Keratinocyte (primary cell): ENCODE data around the gene SIVA1. TPM values are rescaled to one million over a fixed set of nuclear protein-coding genes. Genes with fewer than 3 reads are reported as not detected.

Experiments
- DNase-seq: peaks from one replicate; pipeline ENCODE4 v3.0.0-alpha.2; 2011; ENCODE audit warnings: low read depth, missing footprints, low spot score
- FAIRE-seq: peaks from 2 replicates; lab custom pipeline; 2011; peaks lifted over from hg19 to GRCh38; lab: Jason Lieb, UNC
- H2AFZ ChIP-seq: 2 replicates; pipeline ENCODE4 v1.6.0; 2012; ENCODE audit warnings: low read length, control low read depth, inconsistent platforms; ENCODE audit not compliant: control insufficient read depth
- H3K27ac ChIP-seq: 2 replicates; pipeline ENCODE4 v1.5.1; 2011; ENCODE audit warnings: low read length; ENCODE audit not compliant: control insufficient read depth, insufficient read depth
- H3K27me3 ChIP-seq: 3 replicates; pipeline ENCODE4 v1.6.0; 2011; ENCODE audit warnings: low read length; ENCODE audit not compliant: control insufficient read depth, insufficient read depth; ENCODE audit errors: extremely low read depth
- H3K36me3 ChIP-seq, 2 experiments: 2 replicates in 1 of 2; 3 replicates in 1 of 2; pipeline ENCODE4 v1.5.1; 2011; ENCODE audit warnings: low read length in 2 of 2, mild to moderate bottlenecking in 1 of 2; ENCODE audit not compliant: control insufficient read depth in 2 of 2, insufficient read depth in 2 of 2; ENCODE audit errors: extremely low read depth in 1 of 2
- H3K4me1 ChIP-seq: 3 replicates; pipeline ENCODE4 v1.5.1; 2011; ENCODE audit warnings: low read length; ENCODE audit not compliant: control insufficient read depth, insufficient read depth; ENCODE audit errors: extremely low read depth
- H3K4me2 ChIP-seq: 3 replicates; pipeline ENCODE4 v1.6.0; 2011; ENCODE audit warnings: low read depth, low read length; ENCODE audit not compliant: control insufficient read depth, insufficient read depth; ENCODE audit errors: extremely low read depth
- H3K4me3 ChIP-seq, 3 experiments: fragments of 200-600 bp in 1 of 3; sonication (generic) in 1 of 3; 2 replicates in 2 of 3; 3 replicates in 1 of 3; pipeline ENCODE4 v1.5.1; 2011 to 2016; ENCODE audit warnings: low read length in 3 of 3, mild to moderate bottlenecking in 3 of 3, control low read depth in 2 of 3, inconsistent platforms in 1 of 3, low read depth in 1 of 3, mixed read lengths in 1 of 3, mixed run types in 1 of 3, moderate library complexity in 1 of 3; ENCODE audit not compliant: control insufficient read depth in 2 of 3, insufficient read depth in 2 of 3; ENCODE audit errors: extremely low read depth in 1 of 3
- H3K79me2 ChIP-seq: 2 replicates; pipeline ENCODE4 v1.6.0; 2012; ENCODE audit warnings: low read length; ENCODE audit not compliant: control insufficient read depth, insufficient read depth
- H3K9ac ChIP-seq: 3 replicates; pipeline ENCODE4 v1.6.0; 2011; ENCODE audit warnings: low read length; ENCODE audit not compliant: control insufficient read depth, insufficient read depth; ENCODE audit errors: extremely low read depth
- H3K9me1 ChIP-seq: 3 replicates; pipeline ENCODE4 v1.6.0; 2011; ENCODE audit warnings: low read length; ENCODE audit not compliant: control insufficient read depth, insufficient read depth; ENCODE audit errors: extremely low read depth
- H3K9me3 ChIP-seq: 2 replicates; pipeline ENCODE4 v1.5.1; 2012; ENCODE audit warnings: low read depth, low read length; ENCODE audit not compliant: control insufficient read depth
- H4K20me1 ChIP-seq: 3 replicates; pipeline ENCODE4 v1.6.0; 2011; ENCODE audit warnings: low read length; ENCODE audit not compliant: control insufficient read depth, insufficient read depth; ENCODE audit errors: extremely low read depth
- EZH2 ChIP-seq: IDR thresholded peaks from one replicate; pipeline ENCODE4 v1.6.1; 2012; ENCODE audit warnings: inconsistent platforms, mild to moderate bottlenecking, low read length, moderate library complexity
- dilution Hi-C: fragments of 300-500 bp; cut with MboI; formaldehyde crosslinking; loops from one replicate; pipeline ENCODE4 v1.7.0; 2020; ENCODE audit warnings: low sequenced_read_pairs; ENCODE audit not compliant: extremely low pct_ligation_motif_present
- polyA plus RNA-seq, 5 experiments: library from polyadenylated mRNA; depleted of rRNA in 3 of 5; stranded (reverse) in 3 of 5; stranded (forward) in 1 of 5; unstranded in 1 of 5; fragments of >200 nt; gene quantifications; 1 replicate in 1 of 5; 2 replicates in 3 of 5; 3 replicates in 1 of 5; pipeline versions ENCODE4 v1.2.1 to v1.2.3, GENCODE V29; 2011 to 2012; ENCODE audit warnings: missing spikeins in 2 of 5, low read depth in 1 of 5, low replicate concordance in 1 of 5
- TF ChIP-seq, protein P1 (sequence below), 3 experiments: IDR thresholded peaks in 1 of 3; conservative IDR thresholded peaks in 1 of 3; optimal IDR thresholded peaks in 1 of 3; 2 replicates in 2 of 3; 3 replicates in 1 of 3; pipeline versions ENCODE3 to v1.5.1; 2011; ENCODE audit warnings: low read length in 3 of 3, mild to moderate bottlenecking in 3 of 3, moderate library complexity in 2 of 3, control low read depth in 1 of 3, inconsistent platforms in 1 of 3; ENCODE audit not compliant: insufficient read depth in 2 of 3; ENCODE audit errors: extremely low read depth in 1 of 3

SIVA1 gene
- polyA plus RNA-seq, 1 donor (not counting 4 experiments of a cell fraction or from before 2014, with no cell fraction given), result 35.3 TPM

DNA sequence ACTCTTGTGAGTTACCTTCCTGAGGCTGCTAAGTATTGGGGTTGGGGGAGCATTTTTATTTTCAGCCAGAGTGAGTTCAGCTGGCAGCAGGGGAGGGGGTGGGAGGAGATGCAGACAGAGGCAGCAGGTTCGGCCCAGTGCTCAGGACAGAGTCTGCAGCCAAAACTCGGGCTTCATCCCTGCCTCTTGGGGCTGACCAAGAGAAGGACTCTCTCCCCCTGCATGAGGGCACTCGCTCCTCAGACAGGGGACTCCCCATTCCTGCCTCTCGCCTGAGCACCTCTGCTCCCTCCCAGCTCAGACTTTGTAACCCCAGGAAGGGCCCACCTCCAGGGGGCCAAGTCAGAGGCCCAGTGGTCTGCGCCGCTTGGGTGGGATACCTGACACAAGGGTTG, 43.7 kb downstream of the SIVA1 start:
- H3K9ac ChIP-seq, result no peak overlapping the region
- no peak for TF ChIP-seq EZH2
- TF ChIP-seq, protein P1, sequence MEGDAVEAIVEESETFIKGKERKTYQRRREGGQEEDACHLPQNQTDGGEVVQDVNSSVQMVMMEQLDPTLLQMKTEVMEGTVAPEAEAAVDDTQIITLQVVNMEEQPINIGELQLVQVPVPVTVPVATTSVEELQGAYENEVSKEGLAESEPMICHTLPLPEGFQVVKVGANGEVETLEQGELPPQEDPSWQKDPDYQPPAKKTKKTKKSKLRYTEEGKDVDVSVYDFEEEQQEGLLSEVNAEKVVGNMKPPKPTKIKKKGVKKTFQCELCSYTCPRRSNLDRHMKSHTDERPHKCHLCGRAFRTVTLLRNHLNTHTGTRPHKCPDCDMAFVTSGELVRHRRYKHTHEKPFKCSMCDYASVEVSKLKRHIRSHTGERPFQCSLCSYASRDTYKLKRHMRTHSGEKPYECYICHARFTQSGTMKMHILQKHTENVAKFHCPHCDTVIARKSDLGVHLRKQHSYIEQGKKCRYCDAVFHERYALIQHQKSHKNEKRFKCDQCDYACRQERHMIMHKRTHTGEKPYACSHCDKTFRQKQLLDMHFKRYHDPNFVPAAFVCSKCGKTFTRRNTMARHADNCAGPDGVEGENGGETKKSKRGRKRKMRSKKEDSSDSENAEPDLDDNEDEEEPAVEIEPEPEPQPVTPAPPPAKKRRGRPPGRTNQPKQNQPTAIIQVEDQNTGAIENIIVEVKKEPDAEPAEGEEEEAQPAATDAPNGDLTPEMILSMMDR (optimal IDR thresholded peaks at IDR 0.05 in 1 of 3, IDR thresholded peaks at IDR 0.05 in 1 of 3, conservative IDR thresholded peaks at IDR 0.05 in 1 of 3; ENCODE audit: extremely low read depth in 1 of 3, insufficient read depth in 2 of 3, low read length in 3 of 3), result no peak
- peaks cover 2 to 6% of the 10 kb centered on the region in 2 experiments for H3K36me3 ChIP-seq
- H4K20me1 ChIP-seq, result peaks cover 12% of the 10 kb centered on the region
- no peak overlapping the region for H2AFZ ChIP-seq
- no peaks in the 10 kb centered on the region for H3K9me3 ChIP-seq
- H3K27me3 ChIP-seq, result peaks cover 13% of the 10 kb centered on the region
- H3K4me3 ChIP-seq, result no peak overlapping the region
- dilution Hi-C loops, result no loop called here
- H3K4me2 ChIP-seq, result no peak overlapping the region
- DNase-seq (no peak), FAIRE-seq (no peak)
- peaks cover 24% of the 10 kb centered on the region for H3K4me1 ChIP-seq
- peaks cover 10% of the 10 kb centered on the region for H3K9me1 ChIP-seq
- H3K27ac ChIP-seq, result no peak overlapping the region
- peaks cover 33% of the 10 kb centered on the region for H3K79me2 ChIP-seq

- no peaks in the 10 kb centered on the region for H3K36me3 ChIP-seq
- H3K4me2 ChIP-seq, result no peak overlapping the region
- no peak overlapping the region for H3K9ac ChIP-seq
- no peak for DNase-seq
- H3K9me3 ChIP-seq, result no peaks in the 10 kb centered on the region
- no peak overlapping the region for H2AFZ ChIP-seq
- TF ChIP-seq EZH2, result no peak
- TF ChIP-seq, protein P1 (optimal IDR thresholded peaks at IDR 0.05 in 1 of 3, IDR thresholded peaks at IDR 0.05 in 1 of 3, conservative IDR thresholded peaks at IDR 0.05 in 1 of 3; ENCODE audit: extremely low read depth in 1 of 3, insufficient read depth in 2 of 3, low read length in 3 of 3), result no peak
- H4K20me1 ChIP-seq, result peaks cover 10% of the 10 kb centered on the region
- no peak overlapping the region for H3K4me3 ChIP-seq
- H3K9me1 ChIP-seq, result peaks cover 10% of the 10 kb centered on the region
- no peak for FAIRE-seq
- dilution Hi-C loops, result no loop called here
- peaks cover 26% of the 10 kb centered on the region for H3K79me2 ChIP-seq
- H3K27ac ChIP-seq, result no peak overlapping the region
- H3K4me1 ChIP-seq, result peaks cover 25% of the 10 kb centered on the region
- peaks cover 16% of the 10 kb centered on the region for H3K27me3 ChIP-seq
Observed at GRCh38 chr14:104797115-104798044, 44.4 kb downstream of the SIVA1 start.
